Measurements from ENCODE around the gene ARHGEF28. TPM values are rescaled to one million over a fixed set of nuclear protein-coding genes. Genes with fewer than 3 reads are reported as not detected.

Gene ARHGEF28
- total and polyA plus RNA-seq, 2 experiments from 2014 or later, result 3.5 to 11.2 TPM

GRCh38 chr5:73701566-73701965, 75.6 kb downstream of the ARHGEF28 start:
- H3K27me3 ChIP-seq, result peaks cover 5% of the 10 kb centered on the region
- no peaks in the 10 kb centered on the region for H3K4me1 ChIP-seq (ENCODE audit: insufficient read depth)
- DNase-seq (ENCODE audit: low spot score), result no peak
- no peaks in the 10 kb centered on the region for H3K9me2 ChIP-seq (replicated peaks; ENCODE audit: insufficient read depth)
- no peaks in the 10 kb centered on the region for H3K36me3 ChIP-seq (replicated peaks; ENCODE audit: insufficient read depth, low read depth)
- H2AFZ ChIP-seq, result no peak overlapping the region
- no peak overlapping the region for H3K27ac ChIP-seq
- WGBS (ENCODE audit: low lambda C conversion rate, missing lambda C conversion rate), result 80% methylated on average over 3 of the region's 3 CpGs
- no peaks in the 10 kb centered on the region for H4K20me1 ChIP-seq (ENCODE audit: insufficient read depth, poor library complexity, severe bottlenecking)
- H3K4me2 ChIP-seq, result no peak overlapping the region
- H3K79me2 ChIP-seq, result no peaks in the 10 kb centered on the region
- H3K9me3 ChIP-seq (ENCODE audit: low read depth), result no peaks in the 10 kb centered on the region
- H3K4me3 ChIP-seq, result no peak overlapping the region
- TF ChIP-seq EZH2 (IDR thresholded peaks at IDR 0.05; ENCODE audit: borderline replicate concordance), result no peak
- no peak for TF ChIP-seq EZH2phosphoT487 (IDR thresholded peaks at IDR 0.05; ENCODE audit: low read depth, severe bottlenecking, unreplicated experiment)
- TF ChIP-seq CTCF (IDR thresholded peaks at IDR 0.05; ENCODE audit: poor library complexity), result no peak

- no peaks in the 10 kb centered on the region for H3K9me3 ChIP-seq (ENCODE audit: low read depth)
- H2AFZ ChIP-seq, result no peak overlapping the region
- no peak overlapping the region for H3K4me2 ChIP-seq
- no peaks in the 10 kb centered on the region for H3K36me3 ChIP-seq (replicated peaks; ENCODE audit: insufficient read depth, low read depth)
- no peaks in the 10 kb centered on the region for H4K20me1 ChIP-seq (ENCODE audit: insufficient read depth, poor library complexity, severe bottlenecking)
- H3K4me1 ChIP-seq (ENCODE audit: insufficient read depth), result no peaks in the 10 kb centered on the region
- 72% methylated on average over 1 of the region's 1 CpG for WGBS (ENCODE audit: low lambda C conversion rate, missing lambda C conversion rate)
- no peak for TF ChIP-seq CTCF (IDR thresholded peaks at IDR 0.05; ENCODE audit: poor library complexity)
- no peak for TF ChIP-seq EZH2 (IDR thresholded peaks at IDR 0.05; ENCODE audit: borderline replicate concordance)
- no peak for TF ChIP-seq EZH2phosphoT487 (IDR thresholded peaks at IDR 0.05; ENCODE audit: low read depth, severe bottlenecking, unreplicated experiment)
- no peak overlapping the region for H3K27ac ChIP-seq
- H3K27me3 ChIP-seq, result peaks cover 5% of the 10 kb centered on the region
- H3K4me3 ChIP-seq, result no peak overlapping the region
- no peaks in the 10 kb centered on the region for H3K9me2 ChIP-seq (replicated peaks; ENCODE audit: insufficient read depth)
- DNase-seq (ENCODE audit: low spot score), result no peak
- H3K79me2 ChIP-seq, result no peaks in the 10 kb centered on the region
Measured at GRCh38 chr5:73702534-73702933, 76.5 kb downstream of the ARHGEF28 start.

GRCh38 chr5:73702951-73703350, 77.0 kb downstream of the ARHGEF28 start:
- Histone ChIP-seq H3K9me3 (ENCODE audit: low read depth) (no peaks in the 10 kb centered on the region), H3K36me3 (replicated peaks; ENCODE audit: insufficient read depth, low read depth) (no peaks in the 10 kb centered on the region), H2AFZ (no peak overlapping the region), H4K20me1 (ENCODE audit: insufficient read depth, poor library complexity, severe bottlenecking) (no peaks in the 10 kb centered on the region), H3K9me2 (replicated peaks; ENCODE audit: insufficient read depth) (no peaks in the 10 kb centered on the region), H3K4me2 (no peak overlapping the region), H3K27ac (no peak overlapping the region), H3K4me3 (no peak overlapping the region), H3K4me1 (ENCODE audit: insufficient read depth) (no peaks in the 10 kb centered on the region), H3K27me3 (peaks cover 5% of the 10 kb centered on the region), H3K79me2 (no peaks in the 10 kb centered on the region)
- no peak for TF ChIP-seq EZH2 (IDR thresholded peaks at IDR 0.05; ENCODE audit: borderline replicate concordance)
- TF ChIP-seq EZH2phosphoT487 (IDR thresholded peaks at IDR 0.05; ENCODE audit: low read depth, severe bottlenecking, unreplicated experiment), result no peak
- TF ChIP-seq CTCF (IDR thresholded peaks at IDR 0.05; ENCODE audit: poor library complexity), result no peak
- no peak for DNase-seq (ENCODE audit: low spot score)

GRCh38 chr5:73705364-73705763, 79.4 kb downstream of the ARHGEF28 start:
- DNase-seq (ENCODE audit: low spot score), result no peak
- Histone ChIP-seq H4K20me1 (ENCODE audit: insufficient read depth, poor library complexity, severe bottlenecking) (no peaks in the 10 kb centered on the region), H3K79me2 (no peaks in the 10 kb centered on the region), H2AFZ (no peak overlapping the region), H3K4me1 (ENCODE audit: insufficient read depth) (no peaks in the 10 kb centered on the region), H3K9me3 (ENCODE audit: low read depth) (no peaks in the 10 kb centered on the region), H3K4me3 (no peak overlapping the region), H3K27me3 (no peaks in the 10 kb centered on the region), H3K4me2 (no peak overlapping the region), H3K9me2 (replicated peaks; ENCODE audit: insufficient read depth) (no peaks in the 10 kb centered on the region), H3K27ac (no peak overlapping the region), H3K36me3 (replicated peaks; ENCODE audit: insufficient read depth, low read depth) (no peaks in the 10 kb centered on the region)
- no peak for TF ChIP-seq CTCF (IDR thresholded peaks at IDR 0.05; ENCODE audit: poor library complexity)
- TF ChIP-seq EZH2phosphoT487 (IDR thresholded peaks at IDR 0.05; ENCODE audit: low read depth, severe bottlenecking, unreplicated experiment), result no peak
- TF ChIP-seq EZH2 (IDR thresholded peaks at IDR 0.05; ENCODE audit: borderline replicate concordance), result no peak
